Umbilical cord (tissue), 2 donors: ENCODE data around the gene VSIR. TPM values are rescaled to one million over a fixed set of nuclear protein-coding genes. Genes with fewer than 3 reads are reported as not detected.

Experiments used
- DNase-seq: peaks from one replicate; pipeline ENCODE4 v3.0.0-alpha.2; 2015; ENCODE audit warnings: low spot score
- total RNA-seq: library from RNA; depleted of rRNA; stranded (reverse); fragments of >200 nt; gene quantifications from one replicate; pipeline ENCODE4 v1.2.3, GENCODE V29; 2014; ENCODE audit warnings: low replicate concordance; ENCODE audit not compliant: insufficient read depth

Gene VSIR
- total RNA-seq, 1 donor from 2014 or later = 19.0 TPM

DNA sequence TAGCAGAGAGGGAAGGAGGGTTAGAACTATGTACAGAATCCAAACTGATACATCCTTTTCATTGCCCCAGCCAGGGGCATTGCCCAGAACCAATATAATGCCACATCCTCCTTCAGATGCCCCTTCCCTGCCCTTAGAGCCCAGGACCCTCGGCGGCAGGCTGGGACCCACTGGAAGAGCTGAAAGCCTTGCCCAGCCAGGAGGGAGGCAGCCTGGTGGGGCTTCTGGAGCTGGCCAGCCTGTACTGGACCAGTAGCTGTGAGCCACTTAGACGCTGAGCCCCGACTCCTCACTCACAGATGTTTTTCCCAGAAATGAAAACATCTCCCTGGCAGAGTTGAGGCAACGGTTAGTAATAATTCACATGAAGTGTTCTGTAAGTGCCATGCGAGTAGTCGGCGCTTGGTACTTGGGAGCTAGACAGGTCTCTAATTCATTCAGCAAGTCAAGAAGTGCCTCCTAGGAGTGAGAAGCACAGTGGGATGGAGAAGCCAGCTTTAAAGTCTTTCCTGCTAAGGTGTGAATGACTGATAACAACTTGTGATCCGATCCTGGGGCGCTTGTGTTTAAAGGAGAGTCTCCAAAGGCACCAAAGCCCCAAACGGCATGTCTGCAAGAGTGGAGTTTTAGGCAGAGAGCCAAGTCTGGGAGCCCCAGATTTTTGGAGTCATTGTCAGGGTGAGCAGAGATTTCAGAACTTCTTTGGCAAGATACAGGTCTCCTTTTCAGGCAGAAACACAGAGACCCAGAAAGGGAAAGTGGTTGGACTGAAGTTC lies 9.8 kb downstream of the VSIR start:
- no peak for DNase-seq

DNA sequence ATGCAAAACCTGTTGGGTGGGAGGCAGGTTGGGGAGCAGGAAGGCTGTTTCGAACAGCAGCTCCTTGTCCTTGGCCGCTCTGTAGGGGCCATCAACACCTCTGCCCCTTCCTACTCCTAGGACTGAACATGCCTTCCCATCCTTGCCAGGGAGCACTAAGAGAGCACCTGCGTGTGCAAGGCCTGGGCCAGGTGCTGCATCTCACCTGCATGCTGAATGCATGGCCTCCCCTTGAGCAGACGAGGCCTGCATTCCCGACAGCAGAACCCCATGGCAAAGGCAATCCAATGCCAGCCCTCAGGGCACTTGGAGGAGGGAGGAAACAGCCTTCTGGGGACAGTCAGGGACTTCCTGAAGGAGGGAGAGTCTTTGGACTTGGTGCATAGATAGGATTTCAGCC lies 11.0 kb downstream of the VSIR start:
- DNase-seq = no peak

DNA sequence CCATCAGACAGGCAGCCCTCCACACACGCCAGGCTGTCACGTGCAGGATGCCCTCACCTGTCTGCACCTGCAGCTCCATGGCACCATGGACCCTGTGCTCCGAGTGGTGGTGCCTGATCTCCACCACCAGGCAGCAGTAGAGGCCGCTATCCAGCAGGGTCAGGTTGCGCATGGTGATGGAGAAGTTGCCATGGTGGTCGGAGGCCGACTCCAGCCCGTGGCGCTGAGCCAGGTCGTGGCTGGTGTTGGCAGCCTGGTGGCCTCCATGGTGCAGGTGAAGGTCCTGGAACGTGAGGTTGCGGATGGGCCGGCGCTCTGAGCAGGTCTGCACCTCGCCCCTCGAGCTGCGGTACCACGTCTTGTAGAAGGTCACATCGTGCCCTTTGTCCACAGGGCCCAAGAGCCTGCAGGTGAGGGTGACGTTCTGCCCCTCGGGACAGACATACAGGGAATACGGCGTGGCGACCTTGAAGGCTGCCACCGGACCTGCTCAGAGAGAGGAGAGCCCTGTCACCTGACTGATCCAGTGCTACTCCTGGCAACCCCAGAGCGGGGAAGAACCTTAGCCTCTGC lies 11.7 kb downstream of the VSIR start:
- DNase-seq = no peak

DNA sequence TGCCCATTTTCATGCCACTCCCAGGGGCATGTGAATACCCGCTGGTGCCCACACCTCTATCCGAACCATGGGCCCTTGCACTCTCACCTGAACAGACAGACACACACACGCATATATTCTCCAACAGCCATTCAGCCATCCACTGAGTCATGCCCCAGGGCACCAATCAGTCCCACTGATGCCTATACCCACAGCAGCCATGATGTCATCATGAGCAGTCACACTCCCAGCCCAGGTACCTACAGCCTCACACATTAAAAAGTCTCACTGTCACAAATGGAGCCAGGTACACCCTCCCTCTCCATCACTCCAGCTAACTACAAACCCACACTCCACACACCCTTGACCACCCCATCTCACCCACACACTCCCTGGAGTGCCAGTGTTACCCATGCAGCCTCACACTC lies 12.2 kb downstream of the VSIR start:
- no peak for DNase-seq

DNA sequence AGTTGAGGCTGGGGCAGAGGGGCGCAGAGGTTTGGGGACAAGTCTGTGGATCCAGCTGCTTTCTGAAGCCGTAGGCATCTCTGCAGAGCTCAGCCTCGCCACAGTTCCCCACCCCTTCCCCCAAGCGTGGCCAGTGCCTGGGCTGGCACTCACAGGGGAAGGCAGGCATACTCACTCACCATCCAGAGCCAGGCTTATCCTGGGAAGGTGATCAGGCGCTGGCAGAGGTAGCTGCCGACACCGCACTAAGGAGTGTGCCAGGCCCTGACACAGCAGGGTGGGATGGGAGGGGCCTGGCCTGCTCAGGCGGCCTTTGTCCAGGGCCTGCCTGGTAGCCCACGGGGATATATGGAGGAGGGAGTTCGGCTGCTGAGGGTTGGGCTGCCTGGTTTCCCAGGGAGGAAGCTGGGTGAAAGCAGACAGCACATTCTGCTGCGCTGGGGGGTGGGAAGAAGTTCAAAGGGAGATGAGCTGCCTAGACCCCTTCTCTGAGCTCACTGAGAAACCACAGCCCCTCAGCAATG lies 15.9 kb downstream of the VSIR start:
- DNase-seq = no peak

DNA sequence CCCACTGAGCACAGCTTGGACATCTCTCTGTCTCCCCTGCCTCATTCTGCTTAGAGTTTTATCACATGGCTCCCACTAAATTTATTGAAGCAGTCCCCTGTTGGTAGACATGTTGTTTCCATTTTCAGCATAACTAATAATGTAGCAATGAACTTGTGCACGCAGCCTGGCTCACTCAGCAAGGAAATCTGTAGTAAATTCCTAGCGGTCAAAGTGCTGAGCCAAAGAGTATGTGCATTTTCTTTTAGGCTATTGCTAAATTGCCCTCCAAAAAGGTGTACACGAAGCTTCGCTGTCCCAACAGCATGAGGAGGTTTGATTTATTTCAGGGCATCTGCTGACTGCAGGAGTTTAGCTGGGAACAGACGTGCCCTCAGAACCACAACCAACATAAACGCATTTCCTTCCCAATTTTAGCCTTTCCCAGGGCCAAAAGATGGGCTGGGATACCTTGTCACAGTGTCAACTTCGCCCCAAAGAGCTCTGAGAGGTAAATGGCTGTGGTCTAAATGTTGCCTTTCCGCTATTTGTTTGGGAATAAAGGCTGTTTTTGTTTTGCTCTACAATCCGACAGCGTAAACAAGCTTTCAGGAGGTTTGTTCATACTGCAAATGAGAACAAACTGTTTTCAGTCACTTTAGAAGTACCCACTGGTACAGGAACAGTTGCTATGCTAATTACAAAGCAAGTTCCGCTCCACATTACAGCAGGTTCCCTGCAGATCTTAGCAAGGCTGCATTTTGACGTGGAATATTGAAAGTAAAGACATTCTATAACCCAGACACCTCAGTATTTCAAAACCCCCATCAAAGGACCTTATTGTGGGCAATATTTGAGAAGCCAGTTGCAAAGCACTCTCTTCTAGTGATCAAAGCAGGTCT lies 16.8 kb downstream of the VSIR start:
- DNase-seq = no peak

DNA sequence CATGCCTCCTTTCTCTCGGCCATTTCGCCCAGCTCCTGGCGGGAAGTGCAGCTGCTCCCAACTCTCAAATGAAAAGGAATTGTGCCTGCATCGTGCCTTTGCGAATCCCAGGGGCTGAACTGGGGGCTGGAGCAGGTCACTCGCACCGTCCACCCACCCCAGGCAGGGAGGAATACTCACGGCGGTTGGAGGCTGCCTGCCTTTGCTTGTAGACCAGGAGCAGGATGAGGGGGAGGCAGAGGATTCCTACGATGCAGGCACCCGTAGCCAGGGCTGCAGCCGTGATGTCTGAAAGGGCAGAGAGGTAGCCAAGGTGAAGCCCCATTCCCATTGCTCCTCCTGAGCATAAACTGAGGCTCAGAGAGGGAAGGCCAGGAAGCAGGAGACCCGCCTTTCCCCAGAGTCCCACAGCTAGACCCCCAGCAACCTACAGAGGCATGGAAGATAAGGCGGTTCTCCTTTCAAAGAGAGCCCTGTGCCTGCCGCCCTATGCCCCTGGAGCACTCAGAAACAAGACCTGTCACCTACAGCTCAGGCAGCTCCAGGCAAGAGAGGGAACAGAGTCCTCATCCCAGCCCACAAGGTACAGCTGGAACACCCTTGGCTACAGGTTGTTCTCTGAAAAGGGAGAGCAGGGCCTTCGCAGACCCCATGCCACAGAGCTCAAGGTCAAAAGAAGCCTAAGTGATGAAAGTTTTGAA lies 18.0 kb downstream of the VSIR start:
- DNase-seq = no peak

DNA sequence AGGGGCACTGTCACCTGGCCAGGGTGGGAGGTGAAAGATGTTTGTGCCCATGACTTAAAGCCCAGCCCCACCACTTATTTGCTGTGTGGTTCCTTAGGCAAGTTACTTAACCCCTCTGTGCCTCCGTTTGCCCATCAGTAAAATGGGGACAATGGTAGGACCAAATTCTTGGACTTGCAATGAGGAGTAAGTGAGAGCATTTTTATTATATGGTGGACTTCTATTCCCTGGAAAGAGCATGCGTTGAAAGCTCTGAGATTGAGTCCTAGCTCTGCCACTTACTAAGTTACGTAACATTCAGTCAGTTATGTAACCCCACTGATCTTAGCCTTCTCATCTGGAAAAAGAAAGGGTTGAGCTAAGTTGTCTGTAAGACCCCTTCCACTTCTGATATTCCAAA lies 18.8 kb downstream of the VSIR start:
- DNase-seq = no peak

DNA sequence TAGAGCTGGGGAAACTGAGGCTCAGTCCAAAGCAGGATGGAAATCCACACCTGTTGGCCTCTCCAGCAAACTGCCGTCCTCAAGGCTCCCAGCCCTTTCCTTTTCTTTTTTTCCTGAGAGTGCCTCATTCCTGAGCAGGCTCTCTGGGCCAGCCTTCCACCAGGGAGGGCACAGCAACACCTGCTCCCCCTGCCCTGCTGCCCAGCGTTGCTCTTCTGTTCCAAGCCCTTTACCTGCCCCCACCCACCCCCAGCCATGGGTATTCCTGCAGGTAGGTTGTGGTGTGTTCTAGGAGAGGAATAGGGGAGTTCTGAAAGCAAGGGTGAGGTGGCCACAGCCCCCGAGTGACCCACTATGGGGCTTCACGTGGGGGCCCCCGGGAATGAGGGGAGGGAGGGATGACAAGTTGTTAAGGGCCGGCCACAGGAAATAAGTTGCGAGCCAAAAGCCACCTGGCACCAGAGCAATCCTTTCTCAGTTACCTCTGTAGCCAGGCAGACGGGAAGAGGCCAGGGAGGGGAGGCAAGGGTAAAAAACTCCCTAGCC lies 19.3 kb downstream of the VSIR start:
- no peak for DNase-seq

DNA sequence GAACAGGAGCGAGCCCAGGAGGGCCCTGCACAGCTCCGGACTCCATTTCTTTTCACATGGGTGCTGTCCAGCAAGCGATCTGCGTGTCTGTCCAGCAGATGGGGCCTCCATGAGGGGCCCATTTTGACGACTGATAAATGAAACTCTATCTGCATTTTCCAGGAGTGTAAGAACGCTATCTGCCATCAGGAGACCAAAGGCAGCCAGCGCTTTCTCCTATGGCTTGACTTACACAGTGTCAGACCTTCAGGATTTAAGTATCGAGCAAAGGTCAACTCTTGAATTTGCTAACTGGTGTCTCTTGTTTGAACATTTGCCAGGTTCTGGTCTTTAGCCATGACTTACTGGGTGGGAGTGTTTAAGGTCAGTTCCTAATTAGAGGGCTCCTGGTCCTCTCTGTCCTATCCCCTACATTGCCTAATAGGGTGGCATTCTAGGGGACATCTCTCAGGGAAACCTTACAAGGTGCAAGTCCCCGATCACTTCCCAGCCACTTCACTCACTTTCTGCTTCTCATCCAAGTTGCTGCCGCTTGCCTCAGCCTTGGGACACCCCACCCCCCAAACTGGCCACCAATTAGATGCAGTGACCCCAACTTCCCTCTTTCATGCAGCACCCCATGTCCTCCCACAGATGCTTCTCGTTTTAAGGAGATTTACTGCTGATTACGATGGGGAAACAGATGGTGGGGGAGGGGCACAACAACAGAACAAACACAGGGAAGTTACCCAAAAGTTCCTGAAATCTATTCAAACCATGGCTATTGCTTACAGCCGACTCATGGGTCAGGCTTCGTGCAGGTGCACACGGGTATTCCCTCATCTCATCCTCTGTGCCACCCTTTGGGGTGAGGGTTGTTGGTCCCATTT lies 20.0 kb downstream of the VSIR start:
- DNase-seq = peak; percentile 40

DNA sequence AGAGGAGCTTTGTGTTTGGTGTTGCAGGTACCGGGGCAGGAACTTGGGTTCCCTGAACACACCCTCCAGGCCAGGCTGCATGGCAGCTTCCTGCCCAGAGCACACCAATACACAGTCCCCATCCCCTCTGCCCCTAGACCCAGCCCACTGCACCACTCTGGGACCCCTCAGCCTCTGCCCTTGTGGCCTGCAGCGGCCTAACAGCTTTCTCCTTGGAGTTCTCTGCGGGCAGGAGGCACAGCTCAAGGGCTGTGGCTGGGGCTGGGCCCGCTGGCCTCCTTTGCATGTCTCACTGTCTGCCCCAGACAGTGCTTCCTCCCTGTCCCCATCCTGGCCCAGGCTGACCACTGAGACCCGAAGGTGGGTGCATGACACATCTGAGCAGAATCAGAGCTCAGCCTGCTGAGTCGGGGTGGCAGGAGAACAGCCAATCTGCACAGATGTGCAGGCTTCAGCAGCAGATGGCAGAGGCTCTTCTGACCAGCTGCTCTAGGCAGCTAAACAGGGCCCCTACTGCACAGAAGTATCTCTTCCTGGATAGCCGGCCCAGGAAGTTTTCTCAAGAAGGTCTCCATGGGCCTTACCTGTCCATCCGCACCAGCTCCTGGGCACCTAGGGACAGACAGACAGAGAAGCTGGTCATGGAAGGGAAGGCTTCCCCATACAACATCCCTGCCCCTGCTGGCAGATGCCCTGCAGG lies 20.8 kb downstream of the VSIR start:
- DNase-seq = no peak

DNA sequence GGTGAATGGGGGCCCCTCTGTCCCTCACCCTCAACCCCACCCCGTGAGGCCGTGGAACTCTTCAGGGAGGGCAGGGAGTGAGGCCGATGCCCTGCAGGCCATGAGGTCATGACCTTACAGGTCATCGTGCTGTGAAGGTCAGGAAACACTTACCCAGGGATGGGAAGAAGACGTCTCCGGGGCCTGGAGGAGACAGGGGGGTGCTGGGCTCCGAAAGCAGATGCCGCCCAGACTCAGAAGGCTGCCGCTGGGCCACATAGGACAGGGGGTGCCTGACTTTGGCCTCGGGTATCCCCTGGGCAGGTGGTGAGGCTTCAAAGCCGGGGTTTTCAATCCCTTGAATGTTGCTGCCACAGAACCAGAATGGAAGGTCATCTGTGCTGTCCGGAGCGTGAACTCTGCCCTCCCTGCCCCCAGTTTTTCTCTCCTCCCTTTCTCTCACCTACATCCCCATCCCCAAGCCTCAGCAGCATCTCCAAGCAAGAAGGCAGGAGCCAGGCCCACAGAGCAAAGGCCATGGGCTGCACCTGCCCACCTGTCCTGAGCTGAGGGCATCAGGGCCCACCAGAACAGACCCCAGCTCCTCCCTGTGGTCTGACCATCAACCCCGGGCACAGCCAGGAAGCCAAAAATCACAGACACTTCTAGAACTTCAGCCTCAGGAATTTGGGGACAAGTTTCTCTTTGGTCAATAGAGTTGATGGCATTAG lies 21.6 kb downstream of the VSIR start:
- no peak for DNase-seq

DNA sequence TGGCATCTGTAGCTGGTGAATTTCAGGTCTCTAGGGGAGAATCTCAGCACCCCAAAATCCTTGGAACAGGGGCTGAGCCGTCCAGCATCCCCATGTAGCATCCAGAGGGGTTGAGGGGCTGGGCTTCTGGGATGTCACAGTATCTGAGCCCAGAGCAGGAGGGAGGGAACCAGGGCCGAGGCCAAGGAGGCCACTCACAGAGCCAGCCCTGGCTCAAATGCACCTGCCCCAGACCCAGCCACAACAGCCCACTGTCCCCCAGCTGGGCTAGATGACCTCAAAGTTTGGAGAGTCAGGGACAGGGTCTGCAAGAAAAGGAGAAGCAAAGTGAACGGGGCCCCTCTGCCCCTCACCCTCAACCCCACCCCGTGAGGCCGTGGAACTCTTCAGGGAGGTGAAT lies 22.3 kb downstream of the VSIR start:
- DNase-seq = no peak

DNA sequence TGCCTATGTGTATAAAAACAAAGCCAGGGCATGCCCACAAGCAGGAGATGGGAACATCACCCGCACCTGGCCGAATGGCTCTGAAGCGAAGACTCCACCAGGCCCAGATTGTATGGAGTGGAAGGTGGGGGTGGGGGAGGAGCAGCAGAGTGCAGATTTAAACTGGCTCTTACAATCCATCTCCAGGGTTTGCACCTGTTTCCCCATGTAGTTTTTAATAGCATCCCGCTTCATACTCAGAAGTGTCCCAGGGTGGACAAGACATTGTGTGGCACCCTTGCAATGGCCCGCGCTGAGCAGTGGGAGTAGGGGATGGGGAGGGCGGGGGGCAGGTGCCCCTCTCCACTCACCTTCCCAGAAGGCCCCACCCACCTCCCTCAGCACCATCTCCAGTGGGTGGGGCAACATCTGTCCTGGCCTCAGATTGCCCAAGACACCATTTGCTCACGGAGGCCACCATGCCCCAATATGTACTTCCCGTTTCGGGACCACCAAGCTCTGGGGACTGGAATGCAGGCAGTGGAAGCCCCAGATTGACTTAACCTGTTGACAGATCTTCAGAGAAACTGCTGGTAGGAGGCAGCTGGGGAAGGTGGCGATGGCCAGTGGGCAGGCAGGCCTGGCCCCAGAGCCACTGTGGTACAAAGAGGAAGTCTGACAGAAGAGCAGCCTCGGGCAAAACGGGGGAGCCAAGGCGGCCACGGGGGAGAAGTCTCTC lies 23.0 kb downstream of the VSIR start:
- DNase-seq = no peak

DNA sequence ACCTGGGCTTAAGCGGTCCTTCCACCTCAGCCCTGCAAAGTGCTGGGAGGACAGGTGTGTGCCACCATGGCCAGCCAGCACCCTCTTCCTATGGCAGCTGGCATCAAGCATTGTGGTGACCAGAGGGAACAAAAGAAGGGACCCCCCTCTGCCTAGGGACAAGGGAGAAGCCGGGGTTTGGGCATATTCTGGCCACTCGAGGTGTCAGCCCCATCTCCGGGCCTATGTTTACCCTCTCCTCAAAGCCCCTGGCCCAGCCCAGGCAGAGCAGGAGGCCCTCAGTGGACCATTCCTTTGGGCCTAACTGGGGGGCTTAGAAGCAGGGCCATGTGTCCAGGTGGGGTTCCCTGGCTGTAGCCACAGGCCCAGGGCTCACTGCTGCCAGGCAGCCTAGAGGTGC lies 23.9 kb downstream of the VSIR start:
- DNase-seq = no peak

DNA sequence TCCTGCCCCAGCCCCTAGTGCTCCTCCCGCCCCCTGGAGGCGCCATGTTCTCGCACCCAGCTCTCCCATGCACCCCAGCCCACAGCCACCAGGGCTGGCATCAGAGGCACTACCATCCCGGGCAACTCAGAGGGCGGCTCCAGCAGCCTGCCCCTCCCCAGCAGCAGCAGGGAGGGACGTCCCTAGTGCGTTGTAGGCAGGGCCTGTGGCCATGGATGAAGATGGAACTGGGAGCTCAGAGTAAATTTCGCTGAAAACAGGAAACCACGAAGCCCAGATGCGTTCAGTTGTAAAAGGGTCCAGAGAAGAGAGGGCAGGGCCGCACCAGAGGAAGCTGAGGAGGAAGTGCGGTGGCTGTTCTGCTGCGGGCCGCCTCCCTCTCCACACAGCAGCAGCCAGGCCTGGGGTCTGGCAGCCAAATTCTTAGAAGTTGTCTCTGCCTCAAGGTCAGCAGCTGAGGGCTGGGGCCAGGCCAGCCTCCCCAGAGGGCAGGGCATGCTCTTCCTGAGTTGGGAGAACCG lies 24.6 kb downstream of the VSIR start:
- DNase-seq = peak; percentile 75

DNA sequence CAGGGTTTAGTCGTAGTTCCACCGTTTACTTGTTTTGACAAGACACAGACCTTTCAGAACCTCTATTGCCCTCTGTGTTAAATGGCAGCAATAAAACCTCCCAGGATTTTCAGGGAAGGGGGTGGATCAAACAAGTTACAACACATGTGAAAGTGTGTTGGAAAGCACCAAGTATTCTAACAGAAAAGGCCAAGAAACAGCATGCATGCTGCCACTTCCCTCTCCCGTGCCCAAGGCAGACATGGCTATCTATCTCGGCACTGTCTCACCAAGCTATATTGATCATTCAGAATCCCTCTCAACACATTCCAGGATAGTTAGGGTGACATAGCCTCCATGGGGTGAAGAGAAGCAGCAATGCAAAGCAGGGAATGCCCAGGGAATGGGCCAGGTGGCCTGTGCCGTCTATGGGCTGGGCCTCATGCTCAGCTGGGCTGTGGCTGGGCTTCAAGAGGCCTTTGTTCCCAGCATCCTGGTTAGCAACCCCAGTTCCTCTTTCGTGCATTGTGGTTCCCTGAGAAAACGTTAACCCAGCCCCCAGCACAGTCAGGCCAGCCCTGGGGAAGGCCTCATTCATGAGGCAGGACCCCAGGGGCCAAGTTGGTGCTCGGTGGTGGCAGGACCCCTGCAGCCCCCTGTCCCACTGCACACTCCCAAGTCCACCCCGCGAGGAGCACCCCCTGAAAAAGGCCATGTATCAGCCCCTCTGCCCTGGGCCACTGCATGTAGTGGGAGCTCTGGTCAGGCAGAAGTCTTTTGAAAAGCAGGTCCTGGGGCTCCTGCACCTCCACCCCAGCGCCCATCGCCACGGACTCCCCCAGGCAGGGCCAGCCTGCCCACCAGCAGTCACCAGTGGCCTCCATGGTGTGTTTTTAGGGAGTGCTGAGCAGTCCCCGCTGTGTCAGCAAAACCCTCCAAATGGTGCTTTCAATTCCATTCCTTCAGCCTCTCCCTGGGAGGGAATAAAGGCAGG lies 25.5 kb downstream of the VSIR start:
- peak; percentile 71 for DNase-seq
